Measurements from ENCODE around the gene SETD1B.
"Not testable (repeated sequence)": the region's sequence is repeated elsewhere in the genome, so short reads cannot be mapped to it uniquely, and the experiment has no call there.

Gene SETD1B

DNA sequence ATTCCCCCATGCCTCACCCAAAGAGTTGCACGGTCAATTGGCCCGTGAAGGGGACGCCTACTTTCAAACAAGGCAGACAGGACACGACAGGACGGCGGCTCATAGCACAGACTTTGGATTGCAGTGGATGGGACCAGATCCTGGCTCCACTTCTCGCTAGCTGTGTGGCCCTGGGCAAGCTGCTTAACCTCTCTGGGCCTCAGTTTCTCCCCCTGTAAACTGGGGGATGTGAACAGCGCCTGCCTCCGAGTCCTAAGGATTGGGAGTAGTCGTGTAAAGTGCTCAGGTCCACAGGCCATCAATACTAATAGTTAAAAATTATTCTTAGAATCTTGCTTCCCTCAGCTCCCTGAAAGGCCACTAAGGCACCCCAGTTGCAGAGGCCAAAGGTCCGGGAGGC lies 23.4 kb upstream of the SETD1B start:
- DNase-seq (ENCODE audit: low read depth, low spot score), result no peak

GRCh38 chr12:121781484-121781997 lies 22.3 kb upstream of the SETD1B start:
- DNase-seq (ENCODE audit: low read depth, low spot score), result no peak

- DNase-seq (ENCODE audit: low read depth, low spot score), result no peak
These were observed 21.5 kb upstream of the SETD1B start for GRCh38 chr12:121781998-121782979.

DNA sequence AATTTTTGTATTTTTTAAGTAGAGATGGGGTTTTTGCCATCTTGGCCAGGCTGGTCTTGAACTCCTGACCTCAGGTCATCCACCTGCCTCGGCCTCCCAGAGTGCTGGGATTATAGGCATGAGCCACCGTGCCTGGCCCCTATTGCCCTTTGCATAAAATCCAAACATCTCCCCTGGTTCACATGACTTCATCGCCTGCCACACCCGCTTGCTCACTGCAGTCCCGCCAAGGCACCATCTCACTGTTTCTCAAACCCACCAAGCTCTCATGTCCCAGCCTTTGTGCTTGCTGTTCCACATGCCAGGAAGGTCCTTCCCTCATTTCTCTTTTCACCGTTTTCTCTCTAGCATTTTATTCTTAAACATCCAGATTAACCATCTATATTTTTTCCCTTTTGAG lies 20.0 kb upstream of the SETD1B start:
- DNase-seq (ENCODE audit: low read depth, low spot score), result no peak

GRCh38 chr12:121784460-121784859 lies 19.3 kb upstream of the SETD1B start:
- no peak for DNase-seq (ENCODE audit: low read depth, low spot score)

- no peak for DNase-seq (ENCODE audit: low read depth, low spot score)
These were observed 17.4 kb upstream of the SETD1B start for GRCh38 chr12:121786440-121786825.

DNA sequence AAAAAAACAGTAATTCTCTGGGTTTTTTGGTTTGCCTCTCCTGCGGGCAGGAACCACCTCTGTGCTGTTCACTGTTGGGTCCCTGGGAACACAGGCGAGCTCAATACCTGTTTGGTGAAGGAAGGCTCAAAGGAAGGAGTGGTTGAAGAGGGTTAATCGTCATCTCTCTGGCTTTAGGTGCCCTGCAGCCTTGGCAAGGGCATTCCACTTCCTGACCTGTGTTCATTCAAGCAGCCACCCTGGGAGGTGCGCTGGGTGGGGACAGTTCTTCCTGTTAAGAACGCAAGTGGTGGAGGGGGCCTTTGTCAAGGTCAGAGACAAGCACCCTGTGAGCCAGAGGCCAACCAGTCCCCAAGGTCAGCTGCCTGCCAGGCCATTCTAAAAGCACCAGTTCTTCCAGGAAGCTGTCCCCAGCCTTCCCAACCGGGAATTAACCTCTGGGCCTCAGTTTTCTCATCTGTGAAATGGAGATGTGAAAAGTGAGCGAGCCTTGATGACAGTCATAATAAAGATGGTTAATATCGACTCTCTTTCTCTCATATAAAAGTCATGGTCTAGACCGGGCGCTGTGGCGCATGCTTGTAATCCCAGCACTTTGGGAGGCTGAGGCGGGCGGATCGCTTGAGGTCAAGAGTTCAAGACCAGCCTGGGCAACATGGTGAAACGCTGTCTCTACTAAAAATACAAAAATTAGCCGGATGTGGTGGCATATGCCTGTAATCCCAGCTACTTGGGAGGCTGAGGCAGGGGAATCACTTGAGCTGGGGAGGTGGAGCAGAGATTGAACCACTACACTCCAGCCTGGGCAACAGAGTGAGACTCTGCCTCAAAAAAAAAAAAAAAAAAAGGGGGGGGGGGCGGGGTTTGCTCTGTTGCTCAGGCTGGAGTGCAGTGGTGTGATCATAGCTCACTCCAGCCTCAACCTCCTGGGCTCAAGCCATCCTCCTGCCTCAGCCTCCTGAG lies 16.5 kb upstream of the SETD1B start:
- DNase-seq (ENCODE audit: low read depth, low spot score), result no peak

GRCh38 chr12:121788176-121788818 lies 15.5 kb upstream of the SETD1B start:
- DNase-seq (ENCODE audit: low read depth, low spot score), result no peak

DNA sequence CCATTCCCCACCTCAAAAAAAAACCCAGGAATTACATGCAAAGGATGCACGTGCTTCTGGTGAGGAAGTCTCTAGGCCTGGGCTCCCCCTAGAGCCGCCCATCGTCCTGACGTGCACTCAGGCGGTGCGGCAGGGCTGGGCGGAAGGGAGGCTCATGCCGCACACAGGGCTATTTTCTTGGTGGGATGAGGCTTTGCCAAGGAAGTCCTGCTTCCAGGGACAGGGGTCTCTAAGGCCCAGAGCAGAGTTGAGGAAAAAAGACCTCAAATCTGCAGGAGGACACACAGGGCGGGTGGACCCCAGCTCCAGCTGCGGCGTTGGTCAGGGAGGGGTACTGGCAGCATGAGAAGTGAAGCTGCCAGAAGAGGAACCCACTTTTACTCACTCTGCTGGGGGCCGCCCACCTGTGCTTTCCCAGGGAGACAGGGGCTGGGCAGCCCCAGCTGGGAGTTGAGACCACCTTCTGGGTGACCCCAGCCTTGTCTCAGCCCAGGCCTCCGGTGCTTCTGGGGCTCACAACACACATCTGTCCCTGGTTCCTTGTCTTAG lies 14.5 kb upstream of the SETD1B start:
- DNase-seq (ENCODE audit: low read depth, low spot score), result no peak

- DNase-seq (ENCODE audit: low read depth, low spot score), result peak; percentile 79
These were observed 13.7 kb upstream of the SETD1B start for GRCh38 chr12:121789800-121790728.

GRCh38 chr12:121790785-121791184 lies 13.0 kb upstream of the SETD1B start:
- DNase-seq (ENCODE audit: low read depth, low spot score), result not testable (repeated sequence)

- no peak for DNase-seq (ENCODE audit: low read depth, low spot score)
These were observed 11.9 kb upstream of the SETD1B start for GRCh38 chr12:121791671-121792551.

- DNase-seq (ENCODE audit: low read depth, low spot score), result no peak
These were observed 11.0 kb upstream of the SETD1B start for GRCh38 chr12:121792607-121793439.

DNA sequence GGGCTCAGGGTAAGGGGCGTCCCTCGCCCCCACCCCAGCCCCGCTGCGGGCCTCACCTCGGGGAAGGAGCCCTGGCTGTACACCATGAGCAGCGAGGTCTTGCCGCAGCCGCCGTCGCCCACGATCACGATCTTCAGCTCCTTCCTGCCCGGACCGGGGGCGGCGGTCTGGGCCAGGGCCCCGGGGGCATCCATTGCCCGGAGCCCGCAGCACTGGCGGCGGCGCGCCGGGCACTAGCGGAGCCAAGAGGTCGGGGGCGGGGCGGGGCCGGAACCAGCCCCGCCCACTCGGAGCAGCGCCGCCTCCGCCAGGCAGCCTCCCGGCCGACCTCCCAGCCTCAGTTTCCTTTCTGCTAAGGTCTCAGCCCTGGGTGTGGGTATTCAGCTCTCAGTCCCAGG lies 10.4 kb upstream of the SETD1B start, which contains the start of gene RHOF:
TSS of gene RHOF (minus strand) at position 249 of the 398 bp plus-strand sequence. CDS start at position 194, 55 bp downstream.
- DNase-seq (ENCODE audit: low read depth, low spot score), result no peak

DNA sequence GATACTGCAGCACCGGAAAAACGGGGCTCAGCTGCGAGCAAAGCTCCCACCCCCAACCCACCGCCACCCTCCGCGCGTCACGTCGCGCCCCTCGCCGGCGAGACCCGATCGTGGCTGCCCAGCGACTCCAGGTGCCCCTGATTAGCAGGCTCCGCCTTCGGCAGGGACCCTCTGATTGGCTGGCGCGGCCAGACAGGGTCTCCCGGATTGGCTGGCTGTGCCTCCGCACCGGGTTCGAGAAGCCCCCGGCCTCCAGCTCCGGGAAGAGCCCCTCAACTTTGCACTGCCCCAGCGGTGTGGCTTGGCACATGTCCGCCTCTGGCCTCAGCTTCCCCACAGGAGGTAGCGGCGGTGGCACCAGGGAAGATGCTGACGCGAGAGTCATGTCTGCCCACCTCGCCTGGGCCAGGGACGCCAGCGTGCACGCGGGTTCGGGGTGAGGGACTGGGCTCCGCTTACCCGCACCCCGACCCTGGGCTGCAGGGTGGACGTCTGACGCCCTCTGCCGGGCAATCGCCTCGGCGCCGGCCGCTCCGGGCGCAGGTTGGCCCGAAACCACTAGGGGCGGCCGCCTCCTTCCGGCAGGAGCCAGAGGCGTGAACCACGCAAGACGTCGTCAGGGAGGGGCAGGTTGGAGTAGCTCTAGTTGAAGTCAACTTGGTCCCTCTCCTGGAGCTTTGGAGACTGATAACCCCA lies 9.8 kb upstream of the SETD1B start:
- DNase-seq (ENCODE audit: low read depth, low spot score), result peak; percentile 88

- DNase-seq (ENCODE audit: low read depth, low spot score), result no peak
These were observed 9.2 kb upstream of the SETD1B start for GRCh38 chr12:121794534-121795033.

Measured in activated naive CD8-positive, alpha-beta T cell treated with anti-CD3 and anti-CD28 coated beads, Interleukin-2, amount 50 U/mL, for 16 hours (primary cell).